K562 (cell line): Measurements from ENCODE around the gene PEF1. TPM values are rescaled to one million over a fixed set of nuclear protein-coding genes. Genes with fewer than 3 reads are reported as not detected.

Source experiments
- ATAC-seq: fragments of 200-7000 bp; cut with Tn5 transposase; 3 replicates; pipeline ENCODE4 v1.9.1; 2020; ENCODE audit warnings: moderate library complexity
- BruUV-seq: library from RNA; stranded (reverse); fragments of 400-500 nt; replicated peaks from 2 replicates; lab custom pipeline; 2021; lab: Mats Ljungman, UMichigan
- CTCF ChIA-PET: fragments of 300-600 bp; formaldehyde crosslinking; extraction: SDS; loops from one replicate; lab custom pipeline; 2021; ENCODE audit warnings: low intra/inter-chr PET ratio; lab: Yijun Ruan, JAX
- POLR2A ChIA-PET: fragments of 300-600, 350-650 bp; sonication (Branson Sonifier 250); formaldehyde crosslinking; extraction: SDS; loops from one replicate; lab custom pipeline; 2021; ENCODE audit warnings: antibody characterized with exemption, inconsistent platforms; lab: Yijun Ruan, JAX
- DNase-seq, 4 experiments: peaks; one replicate each; pipeline versions ENCODE4 v3.0.0 to v3.0.0-alpha.2; 2011 to 2018; ENCODE audit warnings: low spot score in 3 of 4, mixed read lengths in 3 of 4; ENCODE audit errors: extremely low read depth in 1 of 4
- FAIRE-seq: peaks from 2 replicates; lab custom pipeline; 2011; peaks lifted over from hg19 to GRCh38; lab: Jason Lieb, UNC
- H2AFZ ChIP-seq: 2 replicates; pipeline ENCODE4 v1.6.0; 2011; ENCODE audit warnings: low read depth, low read length, control low read depth, inconsistent platforms
- H3K27ac ChIP-seq: fragments of 200-600 bp; 3 replicates; pipeline ENCODE4 v1.8.0; 2011; ENCODE audit warnings: low read depth, mild to moderate bottlenecking, control low read depth, inconsistent platforms, low read length, moderate library complexity, mixed read lengths; ENCODE audit errors: extremely low read depth
- H3K27me3 ChIP-seq, 2 experiments: fragments of 300-600 bp in 1 of 2; 2 replicates in 1 of 2; 3 replicates in 1 of 2; pipeline versions ENCODE4 v1.6.0 to v1.8.0; 2011; ENCODE audit warnings: inconsistent platforms in 2 of 2, low read length in 2 of 2, mild to moderate bottlenecking in 1 of 2, mixed read lengths in 1 of 2, moderate library complexity in 1 of 2; ENCODE audit not compliant: control insufficient read depth in 2 of 2, insufficient read depth in 2 of 2
- H3K36me3 ChIP-seq: fragments of 300-600 bp; 3 replicates; pipeline ENCODE4 v1.8.0; 2011; ENCODE audit warnings: mild to moderate bottlenecking, low read length, inconsistent platforms; ENCODE audit not compliant: control insufficient read depth, insufficient read depth
- H3K4me1 ChIP-seq, 2 experiments: fragments of 200-600 bp in 1 of 2; replicated peaks in 1 of 2; 2 replicates in 1 of 2; 3 replicates in 1 of 2; pipeline versions ENCODE4 v1.5.1 to v1.8.0; 2011; ENCODE audit warnings: inconsistent platforms in 2 of 2, low read length in 2 of 2, mild to moderate bottlenecking in 1 of 2, mixed read lengths in 1 of 2, moderate library complexity in 1 of 2; ENCODE audit not compliant: control insufficient read depth in 2 of 2, insufficient read depth in 2 of 2
- H3K4me2 ChIP-seq: 2 replicates; pipeline ENCODE4 v1.6.1; 2011; ENCODE audit warnings: low read length, control low read depth, inconsistent platforms, mixed read lengths; ENCODE audit not compliant: insufficient read depth
- H3K4me3 ChIP-seq: fragments of 200-600 bp; sonication (generic), shearing (Covaris generic); 2 replicates; pipeline ENCODE4 v1.5.1; 2016; ENCODE audit warnings: control low read depth, inconsistent platforms
- H3K79me2 ChIP-seq: fragments of 200-600 bp; 3 replicates; pipeline ENCODE4 v1.8.0; 2011; ENCODE audit warnings: low read length, inconsistent platforms; ENCODE audit not compliant: control insufficient read depth, insufficient read depth
- H3K9ac ChIP-seq, 2 experiments: 2 replicates each; pipeline versions ENCODE4 v1.6.0 to v1.6.1; 2011; ENCODE audit warnings: low read depth in 2 of 2, low read length in 2 of 2, control low read depth in 1 of 2, inconsistent platforms in 1 of 2, mild to moderate bottlenecking in 1 of 2, mixed read lengths in 1 of 2; ENCODE audit not compliant: insufficient read depth in 1 of 2
- H3K9me1 ChIP-seq: one replicate; pipeline ENCODE4 v1.6.0; 2011; ENCODE audit warnings: inconsistent platforms, mild to moderate bottlenecking, low read length, moderate library complexity; ENCODE audit not compliant: control insufficient read depth, insufficient read depth
- H3K9me3 ChIP-seq: replicated peaks from 2 replicates; pipeline ENCODE4 v1.5.1; 2011; ENCODE audit warnings: low read depth, low read length, inconsistent platforms; ENCODE audit not compliant: control insufficient read depth, insufficient read depth
- H4K20me1 ChIP-seq: replicated peaks from 2 replicates; pipeline ENCODE4 v1.6.1; 2011; ENCODE audit warnings: low read length, inconsistent platforms, mixed read lengths; ENCODE audit not compliant: control insufficient read depth, insufficient read depth
- MAFG ChIP-seq: fragments of 450-650 bp; conservative IDR thresholded peaks from 2 replicates; pipeline ENCODE4 v1.6.1; 2016; ENCODE audit warnings: missing genetic modification characterization, missing compliant biosample characterization
- ZNF318 ChIP-seq, 2 experiments: fragments of 450-650 bp; IDR thresholded peaks; 2 replicates each; pipeline ENCODE4 v1.6.1; 2016; ENCODE audit warnings: mild to moderate bottlenecking in 2 of 2, borderline replicate concordance in 1 of 2, low read depth in 1 of 2, moderate library complexity in 1 of 2
- ZNF431 ChIP-seq: sonication (generic); formaldehyde crosslinking; IDR thresholded peaks from 2 replicates; pipeline ENCODE4 v1.8.0; 2022; ENCODE audit warnings: mild to moderate bottlenecking, missing genetic modification reagents
- WGBS: fragments of 100-300 bp; shearing (Covaris generic); methylation state at CpG from one replicate; pipeline ENCODE4 v1.1.6; 2016; ENCODE audit warnings: low coverage, mixed read lengths; ENCODE audit not compliant: insufficient coverage; ENCODE audit errors: missing lambda C conversion rate; 5-methylcytosine and 5-hydroxymethylcytosine counted together
- in situ Hi-C: fragments of 300-500 bp; cut with MboI; formaldehyde crosslinking; loops from 4 replicates; pipeline ENCODE4 v1.15.0; 2018; ENCODE audit warnings: inconsistent platforms, mixed read lengths
- intact Hi-C: fragments of 100-400 bp; cut with micrococcal nuclease; formaldehyde crosslinking; loops from 2 replicates; pipeline ENCODE4 v1.14.2; 2022
- polyA plus RNA-seq, 8 experiments: library from polyadenylated mRNA; depleted of rRNA in 4 of 8; stranded (reverse) in 5 of 8; unstranded in 3 of 8; fragments of >200 nt; fragmentation: Nextera tagmentation in 2 of 8; fragmentation: Illumina TruSeq in 1 of 8; extraction: Ambion mirVana in 2 of 8; extraction: Trizol in 1 of 8; gene quantifications; 2 replicates each; pipeline versions ENCODE4 v1.2.1 to v1.2.3, GENCODE V29; 2011 to 2014; ENCODE audit warnings: inconsistent platforms in 1 of 8, missing spikeins in 1 of 8
- total RNA-seq, 7 experiments: library from RNA; depleted of rRNA in 6 of 7; stranded (reverse); fragments of >200 nt in 6 of 7; fragmentation: Illumina TruSeq in 2 of 7; extraction: Trizol in 2 of 7; gene quantifications; 2 replicates each; pipeline versions ENCODE4 v1.2.1 to v1.2.3, GENCODE V29; 2011 to 2021; ENCODE audit warnings: low replicate concordance in 1 of 7

The PEF1 gene
- total and polyA plus RNA-seq, 9 of the 15 experiments (the other 6 are each of a cell fraction or from before 2014, with no cell fraction given): 26.3 to 95.5 (median 61.9) TPM

GRCh38 chr1:31668303-31668883, 23.7 kb upstream of the PEF1 start:
- Histone ChIP-seq H2AFZ (no peak overlapping the region), H3K9me1 (no peaks in the 10 kb centered on the region), H3K36me3 (no peaks in the 10 kb centered on the region), H3K79me2 (no peaks in the 10 kb centered on the region), H4K20me1 (peaks cover 13% of the 10 kb centered on the region), H3K4me3 (no peak overlapping the region), H3K9ac (no peak overlapping the region), H3K9me3 (no peaks in the 10 kb centered on the region), H3K4me2 (no peak overlapping the region), H3K27me3 (peaks cover 38 to 84% of the 10 kb centered on the region in 2 experiments), H3K27ac (no peak overlapping the region), H3K4me1 (peaks cover 0 to 21% of the 10 kb centered on the region in 2 experiments; a peak in 3 of 5 replicates)
- TF ChIP-seq ZNF431 (CRISPR knock-in tag): no peak
- ChIA-PET CTCF (no interaction called here), POLR2A (no interaction called here)
- FAIRE-seq (no peak), ATAC-seq (no peak), DNase-seq (no peak)
- intact Hi-C loops: no loop called here
- WGBS: 3% methylated on average over 9 of the region's 11 CpGs
- BruUV-seq: no TSS peak
- in situ Hi-C loops: loop anchor here (5.0 kb wide), 1 partner anchor 79 kb away; no protein-coding TSS in a partner anchor

DNA sequence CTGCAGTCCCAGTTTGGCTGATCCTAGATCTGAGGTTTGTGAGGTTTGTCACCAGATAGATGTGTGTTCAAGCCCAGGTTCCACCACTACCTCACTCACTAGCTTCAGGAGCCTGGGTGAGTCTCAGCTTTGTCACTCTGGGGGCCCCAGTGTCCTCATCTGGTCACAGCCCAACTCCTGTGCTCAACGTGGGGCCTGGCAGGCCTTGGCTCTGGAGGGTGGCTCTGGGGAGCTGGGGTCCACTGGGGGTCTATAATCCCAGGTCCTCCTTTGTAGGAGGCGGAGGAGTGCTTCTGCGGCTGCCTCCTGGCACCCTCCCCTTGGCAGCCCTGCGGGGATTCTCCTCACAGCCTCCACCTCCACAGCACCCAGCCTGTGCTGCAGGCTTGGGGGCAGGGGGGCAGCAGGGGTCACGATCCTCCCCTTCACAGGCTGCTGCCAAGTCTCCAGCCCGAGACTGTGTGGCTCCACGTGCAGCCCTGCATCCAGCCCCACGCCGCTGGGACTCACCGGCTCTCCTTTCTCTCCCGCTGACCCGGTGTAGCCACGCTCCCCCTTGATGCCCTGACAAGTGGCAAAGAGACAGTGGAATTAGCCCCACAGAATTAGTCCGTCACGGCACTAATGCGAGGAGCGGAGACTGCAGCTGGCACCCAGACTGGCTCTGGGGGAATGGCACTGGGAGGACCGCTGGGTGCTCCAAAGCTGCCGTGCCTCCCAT, 22.5 kb upstream of the PEF1 start:
- POLR2A ChIA-PET: interaction anchor here (0.6 to 0.8 kb wide), 2 partner anchors 10 to 78 kb away, joined by 3 read pairs; no protein-coding TSS in a partner anchor
- no peak for TF ChIP-seq MAFG (tag)
- no peak for TF ChIP-seq ZNF318 (IDR thresholded peaks at IDR 0.05; ENCODE audit: borderline replicate concordance in 1 of 2, low read depth in 1 of 2)

More for the DNA sequence above, 22.5 kb upstream of the PEF1 start:
- intact Hi-C loops (no loop called here), in situ Hi-C loops (loop anchor here (5.0 kb wide), 1 partner anchor 80 kb away; no protein-coding TSS in a partner anchor)
- Histone ChIP-seq H2AFZ (no peak overlapping the region), H3K4me2 (no peak overlapping the region), H4K20me1 (peaks cover 18% of the 10 kb centered on the region), H3K9me1 (no peaks in the 10 kb centered on the region), H3K27ac (no peak overlapping the region), H3K36me3 (no peaks in the 10 kb centered on the region), H3K9ac (no peak overlapping the region), H3K27me3 (peaks cover 34 to 83% of the 10 kb centered on the region in 2 experiments), H3K9me3 (no peaks in the 10 kb centered on the region), H3K4me3 (no peak overlapping the region), H3K4me1 (peaks cover 0 to 21% of the 10 kb centered on the region in 2 experiments; a peak in 3 of 5 replicates), H3K79me2 (no peaks in the 10 kb centered on the region)
- 1% methylated on average over 19 of the region's 19 CpGs for WGBS
- CTCF ChIA-PET: no interaction called here
- DNase-seq (no peak), ATAC-seq (no peak), FAIRE-seq (no peak)
- no TSS peak for BruUV-seq
